ENCODE measurements around the gene MRPL9.
A peak's percentile ranks its signal among the peaks of the same experiment; 100 is the strongest.

The MRPL9 gene

GRCh38 chr1:151711044-151711800 lies 52.1 kb downstream of the MRPL9 start:
- peak; percentile 69 for DNase-seq (ENCODE audit: low spot score)

DNA sequence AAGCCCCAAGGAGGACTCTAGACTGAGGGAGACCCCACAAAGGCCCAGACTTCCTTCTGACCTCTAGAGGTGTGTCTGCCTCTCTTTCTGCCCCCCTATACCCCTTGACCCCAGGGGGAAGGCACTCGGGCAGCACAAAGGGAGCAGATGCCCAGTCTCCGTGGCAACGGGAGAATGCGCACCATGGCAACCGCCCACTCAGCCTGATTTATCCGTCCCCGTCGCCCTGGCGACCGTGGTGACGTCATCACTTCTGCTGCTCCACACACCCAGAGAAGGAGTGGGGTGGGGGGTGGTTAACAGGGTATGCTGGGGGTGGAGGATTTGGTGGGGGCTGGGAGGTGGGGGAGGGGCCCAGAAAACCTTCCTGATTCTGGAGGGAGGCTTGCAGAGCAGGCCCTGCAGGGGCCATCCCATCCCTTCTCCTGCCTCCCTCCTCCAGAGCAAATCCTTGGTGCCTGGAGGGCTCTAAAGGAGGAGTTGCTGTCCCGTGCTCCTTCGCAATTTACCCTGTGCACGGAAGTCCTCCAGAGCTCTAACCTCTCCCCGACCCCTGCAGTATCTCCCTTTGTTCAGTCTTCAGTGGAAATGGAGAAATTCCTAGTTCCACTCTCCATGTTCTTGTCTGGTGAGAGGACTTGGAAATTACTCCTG lies 53.0 kb downstream of the MRPL9 start:
- peak; percentile 85 for DNase-seq (ENCODE audit: low spot score)
